ENCODE data around the gene WWC2.

DNA sequence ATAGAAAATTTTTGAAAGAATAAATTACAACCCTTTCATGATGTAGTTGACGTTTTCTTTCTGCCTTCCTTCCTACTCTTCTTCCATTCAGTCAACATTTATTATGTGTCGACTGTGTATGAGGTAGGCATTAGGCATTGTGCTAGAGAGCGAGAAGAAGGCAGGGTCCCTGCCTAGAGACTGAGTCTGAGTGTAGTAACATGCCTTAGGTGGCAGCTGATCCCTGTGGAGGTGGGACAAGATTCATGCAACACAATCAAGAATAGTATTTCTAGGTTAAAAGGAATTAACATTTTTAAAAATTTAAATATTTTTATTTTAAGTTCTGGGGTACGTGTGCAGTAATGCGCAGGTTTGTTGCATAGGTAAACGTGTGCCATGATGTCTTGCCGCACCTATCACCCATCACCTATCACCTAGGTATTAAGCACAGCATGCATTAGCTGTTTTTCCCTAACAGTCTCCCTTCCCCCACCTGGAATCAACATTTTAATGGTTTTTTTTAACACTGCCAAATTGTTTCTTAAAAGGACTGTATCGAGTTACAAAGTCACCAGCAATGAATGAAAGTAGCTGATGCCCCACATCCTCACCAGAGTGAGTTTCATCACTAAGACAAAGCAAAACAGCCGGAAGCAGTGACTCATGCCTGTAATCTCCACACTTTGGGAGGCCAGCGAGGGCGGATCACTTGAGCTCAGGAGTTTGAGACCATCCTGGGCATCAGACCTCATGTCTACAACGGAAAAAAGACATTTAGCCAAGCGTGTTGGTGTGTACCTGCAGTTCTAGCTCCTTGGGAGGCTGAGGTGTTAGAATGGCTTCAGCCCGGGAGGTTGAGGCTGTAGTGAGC lies 84.0 kb downstream of the WWC2 start:
- TF ChIP-seq, protein P1, sequence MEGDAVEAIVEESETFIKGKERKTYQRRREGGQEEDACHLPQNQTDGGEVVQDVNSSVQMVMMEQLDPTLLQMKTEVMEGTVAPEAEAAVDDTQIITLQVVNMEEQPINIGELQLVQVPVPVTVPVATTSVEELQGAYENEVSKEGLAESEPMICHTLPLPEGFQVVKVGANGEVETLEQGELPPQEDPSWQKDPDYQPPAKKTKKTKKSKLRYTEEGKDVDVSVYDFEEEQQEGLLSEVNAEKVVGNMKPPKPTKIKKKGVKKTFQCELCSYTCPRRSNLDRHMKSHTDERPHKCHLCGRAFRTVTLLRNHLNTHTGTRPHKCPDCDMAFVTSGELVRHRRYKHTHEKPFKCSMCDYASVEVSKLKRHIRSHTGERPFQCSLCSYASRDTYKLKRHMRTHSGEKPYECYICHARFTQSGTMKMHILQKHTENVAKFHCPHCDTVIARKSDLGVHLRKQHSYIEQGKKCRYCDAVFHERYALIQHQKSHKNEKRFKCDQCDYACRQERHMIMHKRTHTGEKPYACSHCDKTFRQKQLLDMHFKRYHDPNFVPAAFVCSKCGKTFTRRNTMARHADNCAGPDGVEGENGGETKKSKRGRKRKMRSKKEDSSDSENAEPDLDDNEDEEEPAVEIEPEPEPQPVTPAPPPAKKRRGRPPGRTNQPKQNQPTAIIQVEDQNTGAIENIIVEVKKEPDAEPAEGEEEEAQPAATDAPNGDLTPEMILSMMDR (IDR thresholded peaks at IDR 0.05), result no peak
- no peak for TF ChIP-seq EP300 (IDR thresholded peaks at IDR 0.05)
- no peak for TF ChIP-seq POLR2A (IDR thresholded peaks at IDR 0.05; ENCODE audit: low read depth)

All from esophagus muscularis mucosa (tissue), 4 donors.